HPDE6-E6E7 (cell line): ENCODE results near the gene PRDM13.
"Not testable (repeated sequence)": the region's sequence is repeated elsewhere in the genome, so short reads cannot be mapped to it uniquely, and the experiment has no call there.

Experiments used
- DNase-seq: peaks from one replicate; pipeline ENCODE4 v3.0.0; 2011; ENCODE audit warnings: missing footprints; ENCODE audit errors: extremely low spot score

PRDM13 gene

GRCh38 chr6:99606656-99607415, at the start of gene PRDM13:
Gene PRDM13, plus strand, starts transcription at chr6:99606833. Its CDS starts 202 bp downstream, at chr6:99607035.
- no peak for DNase-seq

DNA sequence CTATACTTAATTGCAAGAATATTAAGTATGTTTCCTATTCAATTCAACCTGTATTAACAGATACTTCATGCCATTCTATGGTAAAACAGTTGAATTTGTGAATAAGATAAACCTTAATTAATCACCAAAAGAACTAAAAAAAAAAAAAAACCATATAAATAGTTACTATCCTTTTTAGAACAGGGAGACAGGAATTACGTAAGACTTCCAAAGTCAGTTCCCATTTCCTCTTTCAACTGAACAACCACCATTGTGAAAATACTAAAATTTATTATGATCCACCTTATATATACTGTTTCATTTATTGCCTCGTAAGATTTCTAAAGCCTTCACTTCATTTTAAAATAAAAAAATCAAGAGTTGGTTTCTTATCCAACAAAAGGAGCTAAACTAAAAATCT, 47.6 kb upstream of the PRDM13 start:
- DNase-seq, result no peak

DNA sequence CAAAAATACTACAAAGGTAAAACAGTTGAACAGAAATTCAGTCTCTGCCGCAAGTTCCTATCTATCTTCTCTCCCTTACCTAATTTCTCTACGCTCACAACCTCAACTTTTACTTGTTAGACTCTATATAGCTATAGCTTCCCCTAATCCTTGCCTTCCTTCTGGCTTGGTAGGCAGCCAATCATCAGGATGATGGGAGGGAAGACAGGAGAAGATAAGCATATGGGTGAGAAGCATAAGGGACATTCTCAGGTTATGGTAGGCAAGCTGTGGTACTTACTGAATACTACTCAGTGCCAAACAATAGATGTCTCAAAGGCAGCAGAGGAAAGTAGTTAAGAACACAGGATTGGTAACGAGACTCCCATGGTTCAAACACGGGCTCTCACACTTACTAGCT, 46.0 kb upstream of the PRDM13 start:
- no peak for DNase-seq

- no peak for DNase-seq
Measured at GRCh38 chr6:99563056-99563723, 43.4 kb upstream of the PRDM13 start.

DNA sequence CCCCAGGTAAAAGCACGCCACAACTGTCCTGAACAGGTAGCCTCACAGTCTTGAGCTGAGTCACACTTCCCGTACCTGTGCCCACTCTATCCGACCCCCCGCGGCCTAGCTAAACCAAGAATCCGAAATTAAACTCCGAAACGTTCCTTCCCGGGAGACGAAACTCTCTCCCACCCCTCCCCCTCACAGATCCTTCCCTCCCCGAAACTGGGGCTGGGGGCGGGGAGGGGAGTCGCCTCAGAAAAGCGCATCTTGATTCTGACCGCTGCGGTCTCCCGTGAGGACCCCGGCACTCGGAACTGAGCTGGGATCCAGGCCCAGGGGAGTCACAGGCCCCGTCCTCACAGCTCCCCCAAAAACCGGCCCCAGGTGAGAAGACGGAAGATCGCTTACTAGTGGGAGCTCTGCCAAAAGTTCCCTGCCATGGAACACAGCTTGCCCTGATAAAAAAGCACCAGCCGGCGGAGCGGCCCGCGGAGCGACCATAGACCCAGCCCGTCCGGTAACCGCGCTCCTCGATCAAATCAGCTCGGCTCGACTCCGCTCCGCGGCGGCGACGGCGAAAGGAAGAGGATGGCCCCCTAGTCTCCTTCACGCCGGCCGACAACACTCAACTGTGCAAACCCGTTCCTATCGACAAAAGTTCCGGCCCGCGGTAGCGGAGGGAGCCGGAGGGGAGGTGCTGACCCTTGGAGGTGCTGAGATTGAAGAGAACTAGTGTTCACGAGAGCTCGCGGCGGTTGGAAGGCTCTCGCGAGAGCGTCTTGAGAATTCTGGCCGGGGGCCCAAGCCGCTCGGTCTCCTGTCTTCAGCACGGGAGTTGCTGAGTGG, 38.3 kb upstream of the PRDM13 start, which contains the start of gene CCNC:
CCNC (minus strand) TSS at position 558 of the 831 bp plus-strand sequence; CDS start at position 425, 133 bp downstream.
- peak; percentile 88 for DNase-seq

- DNase-seq, result no peak
Measured at GRCh38 chr6:99573980-99574617, 32.5 kb upstream of the PRDM13 start.

GRCh38 chr6:99575544-99576227, 30.9 kb upstream of the PRDM13 start:
- no peak for DNase-seq

DNA sequence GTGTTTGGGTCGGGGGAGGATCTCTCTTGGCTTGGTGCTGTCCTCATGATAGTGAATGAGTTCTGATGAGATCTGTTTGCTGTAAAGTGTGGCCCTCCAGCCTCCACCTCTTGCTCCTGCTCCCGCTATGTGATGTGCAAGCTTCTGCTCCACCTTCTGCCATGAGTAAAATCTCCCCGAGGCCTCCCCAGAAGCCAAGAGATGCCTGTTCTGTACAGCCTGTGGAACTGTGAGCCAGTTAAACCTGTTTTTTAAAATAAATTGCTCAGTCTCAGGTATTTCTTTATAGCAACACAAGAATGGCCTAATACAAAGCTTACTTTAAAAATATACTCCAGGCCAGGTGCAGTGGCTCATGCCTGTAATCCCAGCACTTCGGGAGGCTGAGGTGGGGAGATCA, 26.9 kb upstream of the PRDM13 start:
- DNase-seq, result no peak

DNA sequence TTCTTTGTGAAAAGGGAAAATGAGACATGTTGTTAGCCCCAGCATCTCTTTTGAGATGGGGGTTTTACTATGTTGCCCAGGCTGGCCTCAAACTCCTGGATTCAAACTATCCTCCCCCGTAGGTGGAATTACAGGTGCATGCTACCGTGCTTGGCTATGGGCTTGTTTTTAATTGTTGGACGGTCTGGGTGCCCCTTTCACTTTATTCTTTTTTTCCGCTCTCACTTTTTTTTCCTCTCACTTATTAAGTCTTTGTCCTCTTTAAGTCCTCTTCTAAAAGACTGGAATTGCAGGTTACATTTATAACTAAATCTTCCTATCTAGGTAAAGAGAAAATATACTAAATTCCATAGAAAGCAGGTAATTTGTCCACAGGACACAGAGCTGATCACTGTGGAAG, 18.8 kb upstream of the PRDM13 start:
- DNase-seq, result no peak

GRCh38 chr6:99588618-99589289, 17.9 kb upstream of the PRDM13 start:
- DNase-seq, result peak; percentile 40

- no peak for DNase-seq
Measured at GRCh38 chr6:99589290-99589672, 17.4 kb upstream of the PRDM13 start.

DNA sequence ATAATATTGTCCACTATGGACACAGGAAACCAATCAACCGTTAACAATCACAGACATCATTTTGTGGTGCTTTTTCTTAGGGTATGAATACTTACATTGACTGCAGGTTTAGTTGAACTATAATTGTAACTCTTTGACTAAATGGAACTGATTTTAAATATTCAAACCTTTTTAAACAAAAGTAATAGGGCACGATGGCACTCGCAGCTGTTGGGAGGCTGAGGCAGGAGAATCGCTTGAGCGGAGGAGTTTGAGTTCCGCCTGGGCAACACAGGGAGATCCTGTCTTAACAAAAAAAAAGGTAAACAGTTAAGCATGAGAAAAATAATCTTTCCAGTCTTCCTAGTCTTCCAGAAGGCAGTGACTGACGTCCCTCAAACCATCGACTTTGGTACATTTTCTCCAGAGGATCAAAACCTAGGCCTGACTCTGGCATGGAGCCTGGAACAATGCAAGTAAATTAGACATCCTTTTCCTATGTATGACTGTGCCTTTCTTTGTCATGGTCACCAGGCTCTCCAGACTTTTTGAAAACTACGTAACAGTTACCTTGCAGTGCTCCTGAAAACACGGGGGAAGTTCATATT, 16.6 kb upstream of the PRDM13 start:
- no peak for DNase-seq

- DNase-seq, result no peak
Measured at GRCh38 chr6:99590728-99591672, 15.6 kb upstream of the PRDM13 start.

DNA sequence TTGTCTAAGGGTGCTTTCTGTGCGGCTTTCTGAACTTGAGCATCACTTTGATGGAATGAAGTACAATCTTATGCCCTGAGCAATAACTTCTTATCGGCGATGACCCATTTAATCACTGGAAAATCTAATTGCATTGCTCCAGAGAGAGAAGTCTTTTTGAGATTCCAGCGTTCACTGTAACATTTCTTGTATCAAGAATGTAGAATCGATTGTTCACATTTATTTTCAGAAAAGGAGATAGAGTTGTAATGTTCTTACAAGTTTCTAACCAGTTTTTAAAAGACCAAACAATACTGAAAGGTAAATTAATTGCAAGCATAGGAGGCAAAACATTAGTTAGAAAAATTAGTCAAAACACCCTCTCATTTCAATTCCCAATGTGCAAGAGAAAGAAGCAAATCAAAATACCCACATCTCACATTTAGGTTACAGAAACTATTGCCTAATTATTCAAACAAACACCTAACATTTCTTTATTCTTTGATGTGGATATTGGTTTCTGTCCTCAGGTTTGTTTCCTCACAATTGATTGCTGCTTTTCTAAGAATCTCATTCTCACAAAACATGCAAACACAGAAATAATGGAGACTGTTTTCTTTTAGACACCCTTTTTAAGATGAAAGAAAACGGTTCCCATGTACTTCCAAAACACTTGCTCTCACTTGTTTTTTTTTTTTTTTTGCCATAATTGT, 14.8 kb upstream of the PRDM13 start:
- no peak for DNase-seq

DNA sequence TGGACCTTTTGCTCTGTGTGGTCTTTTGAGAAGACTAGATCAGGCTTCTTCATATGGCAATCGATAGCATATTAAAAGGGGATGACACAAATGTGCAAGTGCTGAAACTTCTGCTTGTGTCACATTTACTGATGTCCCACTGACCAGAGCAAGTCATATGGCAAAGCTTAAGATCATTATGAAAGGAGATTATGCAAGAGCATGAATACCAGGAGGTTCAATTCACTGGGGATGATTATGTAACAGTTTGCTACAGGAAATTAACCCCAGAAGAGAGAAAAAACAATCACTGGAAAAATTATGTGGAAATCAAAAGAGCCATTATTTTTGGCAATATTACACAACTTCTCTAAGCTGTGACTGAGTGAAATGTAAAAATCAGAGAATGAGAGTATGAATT, 13.7 kb upstream of the PRDM13 start:
- DNase-seq, result no peak

DNA sequence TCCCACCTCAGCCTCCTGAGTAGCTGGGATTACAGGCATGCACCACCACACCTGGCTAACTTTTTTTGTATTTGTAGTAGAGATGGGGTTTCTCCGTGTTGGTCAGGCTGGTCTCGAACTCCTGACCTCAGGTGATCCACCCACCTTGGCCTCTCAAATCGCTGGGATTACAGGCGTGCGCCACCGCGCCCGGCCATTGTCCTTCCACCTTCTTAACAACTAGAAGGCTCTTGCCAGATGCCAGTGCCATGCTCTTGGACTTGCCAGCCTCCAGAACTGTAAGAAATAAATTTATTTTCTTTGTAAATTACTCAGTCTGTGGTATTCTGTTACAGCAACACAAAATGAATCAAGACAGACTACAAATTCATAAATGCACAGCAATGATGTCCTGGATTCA, 11.9 kb upstream of the PRDM13 start:
- not testable (repeated sequence) for DNase-seq

DNA sequence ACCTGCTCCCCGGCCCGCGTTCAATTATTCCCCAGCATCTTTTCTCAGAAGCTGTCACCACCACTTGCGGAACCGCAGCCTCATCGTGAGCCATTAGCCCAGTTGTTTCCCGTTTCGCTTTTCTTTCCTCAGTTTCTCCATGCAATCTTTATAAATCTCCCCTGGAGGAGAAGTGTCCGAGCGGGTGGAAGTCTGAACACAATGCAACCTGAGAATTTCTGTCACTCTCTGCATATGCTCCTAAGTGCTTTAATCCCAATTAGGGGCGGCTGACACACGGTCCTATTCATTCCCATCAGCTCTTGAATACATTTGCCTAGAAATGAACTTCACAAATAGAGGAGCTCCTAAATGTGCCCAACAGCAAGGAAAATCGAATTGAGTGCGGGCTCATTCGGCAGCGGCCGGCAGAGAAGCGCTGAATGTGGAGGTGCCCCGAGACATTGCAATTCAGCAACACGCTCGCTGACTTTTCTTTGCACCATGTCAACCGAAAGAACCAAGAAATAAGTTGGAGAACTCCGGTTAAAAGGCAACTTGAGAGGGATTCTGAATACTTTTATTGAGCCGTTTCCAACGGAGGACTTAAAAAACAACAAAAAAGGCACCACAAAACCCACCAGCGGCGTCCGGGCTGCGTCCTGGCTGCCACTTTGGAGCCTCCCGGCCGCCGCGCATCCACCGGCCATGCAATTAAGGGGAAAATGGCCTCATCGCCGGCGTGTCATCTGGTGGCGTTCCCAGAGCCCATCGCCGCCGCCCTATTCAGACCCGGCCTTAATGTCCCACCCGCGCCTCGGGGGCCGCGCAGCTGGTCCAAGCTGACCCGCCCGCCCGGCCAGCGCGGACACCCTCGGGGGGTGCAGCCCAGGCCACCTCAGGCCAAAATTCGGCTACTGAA, 3.9 kb upstream of the PRDM13 start:
- DNase-seq, result no peak
